DMS53 treated with DMSO at 0.1 percent for 48 hours (cell line): Measurements from ENCODE around the gene HCFC1.

Experiments
- DNase-seq: peaks from one replicate; lab custom pipeline; 2025; ENCODE audit not compliant: unreplicated experiment; lab: John Stamatoyannopoulos, UW

HCFC1 gene

GRCh38 chrX:153941336-153942252, 30.0 kb downstream of the HCFC1 start:
- DNase-seq: no peak

- DNase-seq: no peak
These were observed 32.0 kb downstream of the HCFC1 start for GRCh38 chrX:153939573-153939972.

GRCh38 chrX:153938226-153938786, 33.3 kb downstream of the HCFC1 start:
- no peak for DNase-seq

- DNase-seq: no peak
These were observed 34.6 kb downstream of the HCFC1 start for GRCh38 chrX:153937056-153937455.

GRCh38 chrX:153935326-153935851, 36.2 kb downstream of the HCFC1 start:
- no peak for DNase-seq

- peak; percentile 65 for DNase-seq
These were observed 36.8 kb downstream of the HCFC1 start, which contains the start of gene NAA10 for GRCh38 chrX:153934762-153935325. Gene NAA10 (minus strand): TSS chrX:153935037. CDS start chrX:153934904, 133 bp downstream.

GRCh38 chrX:153934148-153934761, 37.4 kb downstream of the HCFC1 start:
- no peak for DNase-seq

GRCh38 chrX:153933748-153934147, 37.9 kb downstream of the HCFC1 start:
- no peak for DNase-seq

GRCh38 chrX:153932220-153932915, 39.2 kb downstream of the HCFC1 start:
- DNase-seq: no peak

GRCh38 chrX:153931748-153932147, 39.9 kb downstream of the HCFC1 start:
- no peak for DNase-seq

- no peak for DNase-seq
These were observed 40.5 kb downstream of the HCFC1 start for GRCh38 chrX:153931151-153931550.

GRCh38 chrX:153930011-153930910, 41.4 kb downstream of the HCFC1 start:
- DNase-seq: no peak

- no peak for DNase-seq
These were observed 42.0 kb downstream of the HCFC1 start for GRCh38 chrX:153929576-153929975.

- DNase-seq: no peak
These were observed 42.8 kb downstream of the HCFC1 start for GRCh38 chrX:153928846-153929245.

GRCh38 chrX:153927922-153928760, 43.5 kb downstream of the HCFC1 start:
- peak; percentile 91 for DNase-seq

GRCh38 chrX:153927672-153927921, 44.0 kb downstream of the HCFC1 start:
- no peak for DNase-seq

GRCh38 chrX:153926858-153927671, 44.6 kb downstream of the HCFC1 start:
- peak; percentile 27 for DNase-seq

- no peak for DNase-seq
These were observed 45.1 kb downstream of the HCFC1 start for GRCh38 chrX:153926552-153926857.
